HS-5 (cell line): Measurements from ENCODE around the gene TREM1.
"Not testable (repeated sequence)": the region's sequence is repeated elsewhere in the genome, so short reads cannot be mapped to it uniquely, and the experiment has no call there.

Experiments
- DNase-seq: peaks from one replicate; pipeline ENCODE4 v3.0.0-alpha.2; 2012; ENCODE audit warnings: low read depth

Gene TREM1

DNA sequence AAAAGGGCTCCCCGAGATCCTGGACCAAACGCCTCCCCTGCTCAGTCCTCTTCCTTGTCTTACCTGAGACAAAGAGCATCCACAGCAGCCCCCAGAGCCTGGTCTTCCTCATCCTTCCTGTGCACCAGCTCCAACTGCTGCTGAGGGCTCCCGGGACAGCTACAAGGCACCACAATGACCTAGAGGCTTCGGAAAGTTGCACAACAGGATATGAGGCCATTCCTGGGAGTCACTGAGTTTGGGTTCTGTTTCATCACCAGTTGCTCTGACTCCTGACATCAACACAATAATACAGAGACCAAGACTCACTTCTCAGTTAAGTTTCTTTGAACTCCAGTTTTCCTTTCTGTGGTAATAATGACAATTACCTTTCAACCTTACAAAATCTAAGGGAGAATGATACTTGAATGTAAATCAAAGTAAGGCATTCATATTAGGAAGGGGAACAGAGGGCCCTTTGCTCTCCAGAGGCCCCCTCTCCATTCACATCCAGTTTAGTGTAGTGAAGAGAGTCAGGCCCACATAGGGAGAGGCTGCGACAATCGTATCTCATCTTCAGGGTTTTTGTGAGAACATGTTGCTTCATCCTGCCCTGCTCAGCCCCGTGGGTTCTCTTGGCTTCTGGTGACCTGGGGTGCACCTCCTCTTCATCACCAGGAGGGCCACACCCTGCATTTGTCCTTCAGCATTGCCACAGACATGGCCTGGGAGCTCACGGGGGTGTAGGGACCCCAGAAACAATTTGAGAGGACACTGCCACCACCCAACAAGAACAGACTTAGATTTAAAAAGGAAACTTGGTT lies at the start of gene TREM1:
TSS of gene TREM1 (minus strand) at position 139 of the 803 bp plus-strand sequence. CDS start at position 112, 27 bp downstream.
- peak; percentile 31 for DNase-seq

GRCh38 chr6:41335943-41336342 lies 49.5 kb upstream of the TREM1 start:
- no peak for DNase-seq

- no peak for DNase-seq
These were observed 48.8 kb upstream of the TREM1 start, which contains the start of gene NCR2 for GRCh38 chr6:41335296-41335695. TSS of gene NCR2 (plus strand) at chr6:41335608. CDS start at chr6:41335877, 269 bp downstream.

- no peak for DNase-seq
These were observed 48.1 kb upstream of the TREM1 start for GRCh38 chr6:41334482-41335040.

- DNase-seq, result no peak
These were observed 46.6 kb upstream of the TREM1 start for GRCh38 chr6:41332842-41333736.

- DNase-seq, result no peak
These were observed 45.8 kb upstream of the TREM1 start for GRCh38 chr6:41332241-41332640.

DNA sequence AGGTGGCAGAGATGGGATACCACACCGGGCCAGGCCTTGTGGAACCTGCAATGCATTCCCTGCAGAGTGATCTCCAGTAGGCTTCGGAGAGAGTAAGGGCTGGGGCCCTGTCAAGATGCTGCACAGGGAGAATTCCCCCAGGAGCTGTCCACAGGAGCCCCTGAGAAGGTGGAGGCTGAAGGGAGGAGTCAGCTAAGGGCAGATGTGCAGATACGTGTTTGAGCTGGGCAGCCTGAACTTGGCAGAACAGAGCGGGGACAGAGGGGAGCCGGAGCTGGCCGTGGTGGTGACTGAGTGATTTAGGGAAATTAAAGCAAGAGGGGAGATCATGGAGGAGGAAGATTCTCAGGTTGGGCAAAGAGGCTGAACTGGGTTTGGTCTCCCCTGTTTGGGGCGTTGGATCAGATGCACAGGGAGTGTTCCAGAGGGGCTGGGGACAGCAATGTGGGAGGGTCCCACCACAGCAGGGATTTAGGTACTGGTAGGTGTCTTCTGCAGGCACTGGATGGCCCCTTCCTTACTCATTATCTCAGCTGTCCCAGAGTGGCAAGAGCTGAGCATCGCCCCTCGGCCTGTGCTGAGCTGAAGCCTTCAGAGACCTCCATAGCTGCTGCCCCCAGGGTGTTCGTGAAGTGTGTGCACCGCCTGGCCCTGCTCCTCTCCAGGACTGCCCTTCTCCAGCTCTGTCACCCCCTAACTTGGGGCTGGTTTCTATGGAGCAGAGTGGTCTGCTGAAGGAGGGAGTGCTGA lies 45.1 kb upstream of the TREM1 start:
- no peak for DNase-seq

DNA sequence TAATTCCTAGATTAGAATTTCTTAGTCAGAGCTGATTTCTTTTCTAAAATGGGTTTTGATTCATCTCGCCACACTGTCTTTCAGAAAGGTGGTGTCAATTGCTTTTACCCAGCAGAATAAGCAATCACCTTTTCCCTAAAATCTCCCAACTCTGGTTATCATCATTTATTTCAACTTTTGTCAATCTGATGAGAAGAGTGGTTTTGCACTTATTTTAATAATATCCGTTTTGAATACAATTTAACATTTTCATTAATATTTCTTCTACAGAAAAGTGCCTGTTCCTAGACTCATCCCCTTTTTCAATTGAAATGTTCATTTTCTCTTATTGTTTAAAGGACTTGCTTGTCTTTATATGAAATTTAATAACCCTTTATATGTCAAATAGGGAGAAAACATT lies 40.7 kb upstream of the TREM1 start:
- DNase-seq, result no peak

DNA sequence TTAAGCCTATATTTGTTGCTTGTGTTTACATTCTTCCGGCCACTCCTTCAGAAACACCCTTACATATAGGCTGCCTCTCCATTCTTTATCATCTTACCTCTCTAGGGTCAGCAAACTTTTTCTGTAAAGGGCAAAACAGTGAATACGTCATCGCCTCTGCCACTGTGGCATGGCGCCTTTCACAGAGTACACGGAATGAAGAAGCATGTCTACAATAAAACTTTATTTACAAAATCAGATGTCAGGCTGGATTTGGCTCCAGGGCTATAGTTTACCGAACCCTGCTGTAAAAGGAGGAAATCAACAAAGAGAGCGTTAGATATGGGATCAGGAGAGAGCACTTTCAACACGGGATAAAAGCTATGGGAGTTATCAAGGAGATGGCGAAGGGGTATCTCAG lies 39.6 kb upstream of the TREM1 start:
- no peak for DNase-seq

- no peak for DNase-seq
These were observed 39.1 kb upstream of the TREM1 start for GRCh38 chr6:41325446-41326066.

DNA sequence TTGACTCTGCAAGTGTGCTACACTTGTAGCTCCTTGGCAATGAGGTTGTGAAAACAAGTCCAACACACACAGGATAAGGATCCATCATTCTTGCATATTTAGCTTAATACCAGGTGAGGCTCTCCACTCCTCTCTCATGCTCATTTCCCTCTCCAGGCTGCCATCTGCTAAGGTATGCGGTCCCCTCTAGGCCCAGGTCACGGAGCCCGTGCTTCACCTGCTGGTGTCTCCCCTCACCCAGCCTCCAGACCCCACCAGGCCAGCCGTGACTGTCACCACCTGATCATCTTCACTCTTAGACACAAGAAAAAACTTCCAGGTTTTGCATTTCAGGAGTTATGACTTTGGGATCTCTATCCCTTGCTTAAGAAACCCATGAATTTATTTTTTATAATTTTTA lies 34.7 kb upstream of the TREM1 start:
- DNase-seq, result no peak

DNA sequence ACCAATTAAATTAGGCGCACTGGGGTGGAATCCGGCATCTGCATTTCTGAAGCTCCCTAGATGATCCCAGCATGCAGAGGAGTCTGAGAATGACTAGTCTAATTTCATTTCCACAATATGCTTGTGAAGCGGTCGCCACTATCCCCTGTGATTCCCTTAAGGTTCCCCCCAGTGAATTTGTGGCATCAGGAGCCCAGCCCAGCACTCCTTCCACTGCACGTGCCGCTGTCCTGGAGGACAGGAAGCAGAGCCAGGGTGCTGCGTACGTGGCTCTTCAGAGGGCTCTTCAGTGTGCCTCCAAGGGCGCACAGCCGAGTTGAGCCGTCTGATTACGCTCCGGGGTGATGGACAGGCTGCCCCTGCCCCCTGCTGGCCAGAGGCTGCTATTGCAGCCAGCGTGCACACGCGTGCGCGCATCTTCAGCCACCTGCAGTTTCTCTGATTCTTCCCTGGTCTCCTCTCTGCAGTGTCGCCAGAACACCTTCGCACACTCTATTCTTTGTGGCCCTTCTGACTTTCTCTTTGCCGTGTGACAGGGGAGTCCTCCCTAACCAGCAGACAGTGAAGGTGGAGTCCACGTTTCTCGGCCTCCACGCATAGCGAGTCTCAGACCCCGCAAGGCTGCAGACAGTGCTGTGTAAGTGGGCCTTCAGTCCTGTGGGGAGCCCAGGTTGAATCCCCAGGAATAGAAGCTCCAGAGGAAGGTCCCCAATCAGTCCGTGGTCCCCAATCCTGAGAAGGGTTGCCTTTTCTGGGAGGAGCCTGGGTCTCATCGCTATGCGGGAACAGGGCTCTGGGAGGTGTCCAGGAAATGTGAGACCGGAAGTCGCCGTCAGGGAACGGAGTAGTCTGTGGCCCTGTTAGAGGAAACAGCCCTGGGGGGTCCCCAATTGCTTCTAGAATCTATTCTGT lies 32.4 kb upstream of the TREM1 start:
- peak; percentile 32 for DNase-seq

DNA sequence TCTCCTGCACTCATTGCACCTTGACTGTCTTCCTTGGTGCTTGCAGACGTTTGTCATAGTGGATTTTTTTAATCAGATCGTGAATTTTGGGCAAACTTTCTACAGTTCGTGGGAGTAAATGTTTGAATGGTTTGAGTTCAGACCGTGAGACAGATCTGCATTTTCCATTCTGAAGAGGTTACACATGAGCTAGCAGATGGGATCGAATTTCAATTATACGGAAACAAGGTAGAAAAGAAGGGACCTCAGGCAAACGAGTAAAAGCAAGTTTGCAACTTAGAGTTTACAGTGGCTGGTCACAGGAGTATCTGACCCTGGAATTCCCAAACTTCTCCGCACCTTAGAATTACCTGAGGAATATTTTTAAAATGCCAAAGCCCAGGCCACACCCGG lies 31.8 kb upstream of the TREM1 start:
- DNase-seq, result no peak

DNA sequence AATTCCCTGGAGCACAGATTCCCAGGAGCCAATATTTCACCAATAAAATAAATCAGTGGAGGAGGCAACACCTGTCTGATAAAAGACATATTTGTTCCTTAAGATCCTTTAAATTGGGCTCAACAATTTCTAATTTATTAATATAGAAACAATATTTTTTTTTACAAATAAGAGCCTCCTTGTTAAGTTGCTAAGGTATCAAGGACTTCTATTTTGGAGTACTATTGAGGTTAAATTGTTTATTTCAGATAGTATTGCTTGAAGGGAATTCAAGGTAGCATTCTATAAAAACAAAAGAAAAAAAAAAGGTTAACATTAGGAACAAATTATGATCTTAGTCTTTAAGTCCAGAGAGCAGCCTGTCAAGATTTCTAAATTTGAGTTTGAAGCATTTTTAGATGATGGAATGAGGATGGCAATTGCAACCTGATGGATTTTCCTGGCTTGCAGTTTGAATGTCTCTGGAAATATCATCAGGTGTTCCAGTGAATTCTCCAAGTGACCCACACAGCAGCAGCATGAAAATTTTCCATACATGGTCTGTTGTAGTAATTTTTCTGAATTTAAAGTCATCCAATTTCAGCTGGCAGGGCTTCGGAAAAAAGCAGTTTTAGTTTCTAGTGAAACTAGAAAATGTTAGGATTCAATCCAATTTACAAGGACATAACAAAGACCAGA lies 29.6 kb upstream of the TREM1 start:
- no peak for DNase-seq

GRCh38 chr6:41315203-41315602 lies 28.7 kb upstream of the TREM1 start:
- DNase-seq, result no peak

DNA sequence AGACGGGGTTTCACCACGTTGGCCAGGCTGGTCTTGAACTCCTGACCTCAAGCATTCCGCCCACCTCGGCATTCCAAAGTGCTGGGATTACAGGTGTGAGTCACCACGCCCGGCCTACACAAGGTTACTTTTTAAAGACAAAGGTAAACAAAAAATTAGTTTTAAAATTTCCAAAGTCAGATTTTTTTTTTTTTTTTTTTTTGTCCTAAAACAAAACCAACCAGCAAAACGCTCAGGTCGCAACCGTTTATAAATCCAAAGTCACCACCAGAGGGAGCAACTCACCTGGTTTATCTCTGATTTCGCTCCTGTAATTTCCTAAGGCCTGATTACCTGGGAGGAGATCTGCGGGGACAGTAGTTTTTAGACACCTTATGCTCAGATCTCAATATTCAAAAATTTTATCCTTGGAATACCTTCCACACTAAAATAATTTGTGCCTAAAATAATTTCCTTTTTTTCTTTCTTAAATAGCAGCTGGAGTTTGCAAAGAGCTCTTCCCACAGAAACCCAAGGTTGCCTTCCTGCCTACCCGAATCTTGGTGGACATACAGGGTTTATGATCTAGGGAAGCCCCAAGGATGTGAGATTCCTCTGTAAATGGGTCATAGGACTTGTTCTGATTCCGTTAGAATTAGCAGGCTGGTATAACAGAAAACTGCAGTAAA lies 19.8 kb upstream of the TREM1 start:
- no peak for DNase-seq

GRCh38 chr6:41302638-41303037 lies 16.2 kb upstream of the TREM1 start:
- no peak for DNase-seq

DNA sequence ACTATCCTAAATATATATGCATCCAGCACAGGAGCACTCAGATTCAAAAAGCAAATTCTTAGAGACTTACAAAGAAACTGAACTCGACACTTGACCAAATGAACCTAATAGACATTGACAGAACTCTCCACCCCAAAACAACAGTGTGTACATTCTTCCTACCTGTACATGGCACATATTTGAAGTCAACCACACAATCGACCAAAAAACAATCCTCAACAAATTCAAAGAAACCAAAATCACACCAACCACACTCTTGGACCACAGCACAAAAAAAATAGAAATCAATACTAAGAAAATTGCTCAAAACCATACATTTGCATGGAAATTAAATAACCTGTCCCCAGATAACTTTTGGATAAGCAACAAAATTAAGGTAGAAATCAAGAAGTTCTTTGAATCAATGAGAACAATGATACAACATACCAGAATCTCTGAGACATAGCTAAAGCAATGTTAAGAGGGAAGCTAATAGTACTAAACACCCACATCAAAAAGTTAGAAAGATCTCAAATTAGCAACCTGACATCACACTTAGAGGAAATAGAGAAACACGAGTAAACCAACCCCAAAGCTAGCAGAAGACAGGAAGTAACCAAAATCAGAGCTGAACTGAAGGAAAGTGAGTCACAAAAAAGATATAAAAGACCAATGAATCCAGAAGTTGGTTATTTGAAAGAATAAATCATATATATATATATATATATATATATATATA lies 12.5 kb upstream of the TREM1 start:
- no peak for DNase-seq

DNA sequence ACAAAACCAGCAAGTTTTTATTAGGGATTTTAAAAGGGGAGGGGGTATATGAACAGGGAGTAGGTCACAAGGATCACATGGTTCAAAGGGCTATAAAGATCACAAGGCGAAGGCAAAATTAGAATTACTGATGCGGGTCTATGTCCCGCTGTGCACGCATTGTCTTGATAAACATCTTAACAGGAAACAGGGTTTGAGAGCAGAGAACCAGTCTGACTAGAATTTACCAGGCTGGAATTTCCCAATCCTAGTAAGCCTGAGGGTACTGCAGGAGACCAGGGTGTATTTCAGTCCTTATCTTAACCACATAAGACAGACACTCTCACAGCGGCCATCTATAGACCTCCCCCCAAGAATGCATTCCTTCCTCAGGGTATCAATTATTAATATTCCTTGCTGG lies 10.8 kb upstream of the TREM1 start:
- DNase-seq, result not testable (repeated sequence)
